ENCODE data around the gene TRERF1. TPM values are rescaled to one million over a fixed set of nuclear protein-coding genes. Genes with fewer than 3 reads are reported as not detected.

Gene TRERF1
- total RNA-seq, 2 donors from 2014 or later: 3.4 to 5.6 TPM

DNA sequence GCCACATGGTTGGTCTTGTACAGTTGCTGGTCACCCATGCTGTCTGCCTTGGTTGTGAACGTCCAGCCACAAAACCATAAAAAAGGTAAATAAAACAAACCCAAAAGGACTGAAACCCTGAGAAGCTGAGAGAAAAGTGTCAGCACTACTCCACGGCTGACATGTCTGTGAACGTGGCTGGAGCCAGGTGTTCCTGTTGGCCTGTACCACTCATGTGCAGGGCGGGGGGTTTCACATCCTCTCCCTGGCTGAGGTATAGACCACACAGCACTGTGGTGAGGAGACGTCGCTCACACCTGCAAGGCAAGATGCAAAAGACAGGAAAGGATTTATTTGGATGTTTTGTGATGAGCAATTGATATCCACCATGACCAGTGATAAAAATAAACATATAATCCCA is 182.2 kb downstream of the TRERF1 start:
- intact Hi-C loops (cut with DNase I): loop anchor here in 1 of 2 donors (10.0 kb wide), 1 partner anchor 265 kb away; no protein-coding TSS in a partner anchor
- peak; percentile 32 for DNase-seq (ENCODE audit: low spot score)

DNA sequence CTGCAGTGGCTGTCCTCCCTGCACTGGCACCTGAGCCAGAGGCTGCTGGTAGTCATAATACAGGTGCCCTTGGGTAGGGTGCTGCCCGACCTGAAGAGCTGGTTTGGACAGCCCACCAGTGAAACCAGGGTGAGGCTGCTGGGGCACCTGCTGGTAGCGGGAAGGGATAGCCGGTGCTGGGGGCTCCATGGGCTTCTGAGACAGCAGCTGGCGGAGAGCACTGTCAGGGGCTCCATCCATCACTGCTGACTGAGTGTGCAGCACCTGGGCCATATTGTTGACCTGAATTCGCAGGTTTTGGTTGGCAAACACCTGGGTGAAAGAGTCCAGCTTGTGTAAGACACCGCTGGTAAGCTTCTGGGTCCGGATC is 182.9 kb downstream of the TRERF1 start:
- intact Hi-C loops (cut with DNase I): loop anchor here in 1 of 2 donors (10.0 kb wide), 1 partner anchor 266 kb away; no protein-coding TSS in a partner anchor

DNA sequence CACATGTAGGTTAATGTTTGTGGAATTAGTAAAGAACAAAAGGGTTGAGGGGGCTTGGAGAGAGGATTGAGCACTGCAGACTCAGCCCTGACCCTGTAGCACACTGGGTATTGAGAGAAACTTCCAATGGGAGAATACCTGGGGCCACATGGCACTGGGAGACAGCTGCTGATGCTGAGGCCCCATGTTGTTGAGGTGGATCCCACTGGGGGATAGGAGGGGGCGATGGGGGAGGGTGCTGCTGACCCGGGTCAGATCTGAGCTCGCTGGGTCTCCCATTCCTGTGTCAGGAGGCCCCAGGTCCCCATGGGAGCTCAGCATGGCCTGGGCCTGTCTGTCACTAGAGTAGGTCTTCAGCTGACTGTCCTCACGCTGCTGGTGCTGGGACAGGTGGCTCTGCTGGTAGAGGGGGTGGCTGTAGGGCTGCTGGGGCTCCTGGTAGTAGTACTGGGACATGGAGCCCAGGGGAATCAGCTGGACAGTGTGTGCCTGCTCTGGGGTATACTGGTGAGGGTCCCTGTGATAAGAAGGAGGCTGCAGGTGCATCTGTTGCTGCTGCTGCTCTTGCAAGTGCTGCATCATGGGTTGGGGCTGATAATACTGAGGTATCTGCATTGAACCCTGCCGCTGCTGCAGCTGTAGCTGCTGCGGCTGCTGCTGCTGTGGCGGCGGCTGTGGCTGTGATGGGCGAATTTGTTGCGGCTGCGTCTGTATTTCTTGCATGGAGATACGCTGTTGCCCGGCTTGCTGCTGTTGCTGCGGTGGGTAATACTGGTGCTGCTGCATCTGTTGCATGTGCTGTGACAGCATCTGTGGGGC is 183.5 kb downstream of the TRERF1 start:
- intact Hi-C loops (cut with DNase I): loop anchor here in 1 of 2 donors (10.0 kb wide), 1 partner anchor 267 kb away; no protein-coding TSS in a partner anchor
- DNase-seq (ENCODE audit: low spot score): peak; percentile 65

More for the DNA sequence above, 182.9 kb downstream of the TRERF1 start:
- DNase-seq (ENCODE audit: low spot score): peak; percentile 57

DNA sequence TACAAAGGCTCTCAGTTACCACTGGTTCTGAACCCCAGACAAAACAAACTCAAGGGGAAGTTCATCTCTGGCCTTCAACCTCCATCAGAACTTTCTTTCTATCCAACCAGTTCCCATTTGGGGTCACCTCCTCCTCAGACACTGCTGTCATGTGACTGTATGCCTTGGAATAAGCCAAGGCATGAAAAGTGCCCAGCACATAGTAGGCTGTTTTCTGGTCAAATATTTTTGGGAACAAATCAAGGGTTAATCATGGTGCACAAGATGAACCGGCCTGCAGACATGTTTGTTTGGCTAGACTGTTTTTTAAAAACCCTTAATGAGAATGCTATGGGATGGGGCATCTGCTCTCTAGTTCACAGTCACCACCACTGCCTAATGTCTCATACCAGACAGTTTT is 185.2 kb downstream of the TRERF1 start:
- intact Hi-C loops (cut with DNase I): loop anchor here in 1 of 2 donors (10.0 kb wide), 1 partner anchor 268 kb away; no protein-coding TSS in a partner anchor
- DNase-seq (ENCODE audit: low spot score): no peak

DNA sequence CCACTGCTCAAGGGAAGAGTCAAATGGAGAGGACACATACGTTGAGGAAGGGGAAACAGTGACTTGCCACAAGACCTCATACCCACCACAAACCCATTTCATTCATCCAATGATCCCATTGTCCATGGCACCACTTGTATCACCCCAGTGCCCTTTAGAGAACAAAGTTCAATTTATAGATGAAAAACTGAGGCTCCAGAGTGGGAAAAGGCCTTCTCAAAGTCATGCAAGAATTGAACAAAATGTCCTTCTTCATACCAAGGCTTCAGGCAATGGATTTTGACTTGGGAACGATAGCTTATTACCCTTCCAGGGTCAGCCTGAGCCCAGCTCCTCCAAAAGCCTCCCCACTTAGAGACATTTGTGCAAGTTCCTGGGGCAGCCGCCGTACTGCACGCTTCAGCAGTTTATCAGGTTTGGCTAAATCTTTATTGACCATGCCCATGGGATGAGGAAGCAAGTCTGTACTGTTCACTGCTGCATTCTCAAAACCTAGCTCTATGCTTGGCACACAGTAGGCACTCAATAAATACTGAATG is 186.8 kb downstream of the TRERF1 start:
- intact Hi-C loops (cut with DNase I): loop anchor here in 1 of 2 donors (10.0 kb wide), 1 partner anchor 270 kb away; no protein-coding TSS in a partner anchor
- DNase-seq (ENCODE audit: low spot score): peak; percentile 9

DNA sequence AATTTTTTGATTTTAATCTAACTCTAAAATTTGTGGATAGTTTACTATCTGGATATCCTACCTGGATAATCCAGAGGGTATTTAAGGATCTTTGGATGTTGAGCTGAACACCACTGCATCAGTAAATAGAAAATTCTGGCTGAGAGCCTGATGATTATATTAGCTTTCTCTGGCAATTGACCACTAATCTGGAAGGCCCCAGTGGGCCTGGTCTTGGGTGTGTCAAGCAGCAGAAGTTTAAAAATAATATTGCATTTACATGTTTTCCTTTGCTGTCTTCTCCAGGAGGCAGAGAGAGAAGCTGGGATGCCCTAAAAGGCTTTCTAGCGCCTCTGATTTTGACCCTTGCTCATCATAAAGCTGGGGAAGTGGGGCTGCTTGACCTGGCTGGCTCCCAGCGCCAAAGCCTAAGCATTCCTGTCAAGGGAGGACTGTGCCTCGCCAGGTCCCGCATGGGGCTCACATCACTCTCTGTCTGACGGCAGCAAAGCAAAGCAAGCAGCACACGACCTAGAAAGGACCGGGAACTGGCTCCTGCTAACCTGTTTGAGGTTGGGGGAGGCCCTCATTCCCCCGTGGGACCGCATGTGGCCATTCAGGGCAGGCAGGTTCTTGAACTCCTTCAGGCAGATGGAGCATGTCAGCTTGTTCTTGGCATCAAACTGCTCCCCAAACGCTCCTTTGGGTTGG is 187.4 kb downstream of the TRERF1 start:
- intact Hi-C loops (cut with DNase I): loop anchor here in 1 of 2 donors (10.0 kb wide), 1 partner anchor 270 kb away; no protein-coding TSS in a partner anchor
- DNase-seq (ENCODE audit: low spot score): peak; percentile 58

DNA sequence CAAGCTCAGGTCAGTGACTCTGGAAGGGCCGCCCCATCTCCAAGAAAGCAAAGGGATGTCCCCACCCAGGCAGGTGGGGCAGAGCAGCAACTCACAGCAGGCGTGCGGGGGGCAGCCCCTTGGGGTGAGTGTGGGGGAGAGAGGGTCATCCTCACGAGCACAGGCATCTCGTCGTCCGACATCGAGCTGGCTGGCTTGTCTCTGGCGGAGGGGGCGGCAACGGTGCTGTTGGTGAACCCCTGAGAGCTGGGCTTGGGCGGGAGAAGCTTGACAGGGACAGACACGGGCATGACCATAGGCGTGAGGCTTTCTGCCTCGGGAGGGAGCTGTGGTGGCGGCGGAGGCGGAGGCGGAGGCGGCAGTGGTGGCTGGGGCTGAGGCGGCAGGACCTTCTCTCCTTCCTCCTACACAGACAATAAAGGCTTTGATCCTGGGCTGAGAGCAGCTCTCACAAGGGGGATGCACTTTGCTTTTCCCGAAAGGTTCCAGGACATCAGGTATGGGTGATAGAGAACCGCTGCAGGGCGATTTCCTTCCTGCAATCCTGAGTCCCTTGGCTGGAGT is 188.5 kb downstream of the TRERF1 start:
- peak; percentile 71 for DNase-seq (ENCODE audit: low spot score)
- intact Hi-C loops (cut with DNase I): loop anchor here in 1 of 2 donors (10.0 kb wide), 1 partner anchor 272 kb away; no protein-coding TSS in a partner anchor

DNA sequence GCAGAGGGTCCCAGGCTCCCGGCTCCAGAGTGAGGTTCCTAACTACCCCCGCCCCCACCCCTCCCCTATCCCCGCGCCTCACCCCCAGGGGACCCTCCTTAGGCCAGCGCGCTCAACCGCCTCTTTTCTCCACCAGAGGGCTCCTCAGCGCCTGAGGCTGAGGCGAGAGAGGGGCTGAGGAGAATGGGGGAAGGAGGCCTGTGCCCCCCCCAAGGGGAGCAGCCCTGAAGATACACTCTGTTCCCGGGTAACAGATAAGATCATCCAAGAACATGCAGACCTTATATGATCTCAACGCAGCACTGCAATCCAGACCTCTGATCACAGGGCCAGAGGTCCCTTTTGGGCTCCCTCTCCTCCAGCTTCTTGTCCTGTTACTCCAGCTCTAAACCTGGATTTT is 190.8 kb downstream of the TRERF1 start:
- DNase-seq (ENCODE audit: low spot score): peak; percentile 85
- intact Hi-C loops (cut with DNase I): loop anchor here in 1 of 2 donors (10.0 kb wide), 1 partner anchor 274 kb away; no protein-coding TSS in a partner anchor

DNA sequence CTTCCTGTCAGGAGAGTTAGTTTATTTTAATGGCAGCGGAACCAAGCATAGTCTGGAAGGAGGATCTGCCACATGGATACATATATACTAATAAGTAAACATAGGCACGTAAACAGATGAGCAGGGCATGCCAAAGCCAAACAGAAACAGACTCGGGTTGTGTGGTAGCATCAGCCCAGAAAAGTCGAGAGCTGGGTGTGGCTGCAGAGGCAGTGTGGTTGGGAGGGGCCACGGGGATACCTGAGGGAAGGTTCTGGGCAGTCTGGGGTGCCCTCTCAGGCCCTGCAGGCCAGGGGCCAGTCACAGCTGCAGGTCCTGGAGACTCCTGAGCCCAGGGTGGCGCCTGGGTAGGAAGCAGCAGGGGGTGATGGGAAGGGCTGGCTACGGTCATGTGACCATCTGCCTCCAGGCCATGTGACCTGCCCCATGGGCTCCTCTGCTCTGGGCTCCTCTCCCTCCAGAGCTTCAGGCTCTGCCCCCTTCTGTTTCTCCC is 191.3 kb downstream of the TRERF1 start:
- intact Hi-C loops (cut with DNase I): loop anchor here in 1 of 2 donors (10.0 kb wide), 1 partner anchor 274 kb away; no protein-coding TSS in a partner anchor
- DNase-seq (ENCODE audit: low spot score): peak; percentile 75

DNA sequence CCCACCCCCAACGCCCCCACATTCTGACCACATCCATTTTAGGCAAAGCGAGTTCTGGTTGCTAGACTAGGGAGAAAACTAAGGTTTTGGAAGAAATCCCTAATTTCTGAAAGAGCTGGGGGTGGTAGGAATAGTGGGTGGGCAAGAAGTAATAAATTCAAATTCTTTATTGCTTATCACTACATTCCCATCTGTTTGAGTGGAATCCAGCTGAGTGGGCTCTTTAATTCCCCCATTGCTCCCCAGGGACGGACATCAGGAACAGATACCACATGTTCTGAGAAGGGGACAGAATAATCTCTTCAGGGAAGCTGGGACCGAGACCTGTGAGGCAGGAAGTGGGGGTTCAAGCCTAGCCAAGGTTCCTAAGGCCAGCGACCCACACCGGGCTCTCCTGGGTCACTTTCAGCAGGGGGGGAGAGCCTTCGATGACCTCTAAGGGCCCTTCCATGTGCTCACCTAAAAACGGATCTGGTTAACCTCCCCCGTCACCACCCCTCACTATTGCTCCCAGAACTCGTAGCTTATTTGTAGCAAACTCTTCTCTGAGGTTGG is 191.8 kb downstream of the TRERF1 start:
- intact Hi-C loops (cut with DNase I): loop anchor here in 1 of 2 donors (10.0 kb wide), 1 partner anchor 275 kb away; no protein-coding TSS in a partner anchor
- DNase-seq (ENCODE audit: low spot score): peak; percentile 71

DNA sequence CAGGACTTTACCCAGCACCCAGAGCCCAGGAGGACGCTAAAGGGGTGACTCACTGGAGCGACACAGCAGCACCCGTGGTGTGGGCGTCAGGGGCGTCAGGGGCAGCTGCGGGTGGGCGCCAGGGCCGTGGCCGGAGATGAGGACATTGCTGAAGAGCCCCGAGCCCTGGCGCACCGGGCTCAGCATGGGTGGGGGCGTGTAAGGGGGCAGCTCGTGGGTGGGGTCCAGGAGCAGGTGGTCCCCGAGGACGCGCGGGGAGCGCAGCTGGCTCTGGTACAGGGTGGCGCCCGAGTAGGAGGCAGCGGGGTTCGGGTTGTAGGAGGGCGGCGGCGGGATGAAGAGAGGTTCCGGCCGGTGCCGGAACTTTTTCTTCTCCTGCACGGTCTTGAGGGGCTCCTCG is 192.4 kb downstream of the TRERF1 start:
- DNase-seq (ENCODE audit: low spot score): peak; percentile 76
- intact Hi-C loops (cut with DNase I): no loop called here

DNA sequence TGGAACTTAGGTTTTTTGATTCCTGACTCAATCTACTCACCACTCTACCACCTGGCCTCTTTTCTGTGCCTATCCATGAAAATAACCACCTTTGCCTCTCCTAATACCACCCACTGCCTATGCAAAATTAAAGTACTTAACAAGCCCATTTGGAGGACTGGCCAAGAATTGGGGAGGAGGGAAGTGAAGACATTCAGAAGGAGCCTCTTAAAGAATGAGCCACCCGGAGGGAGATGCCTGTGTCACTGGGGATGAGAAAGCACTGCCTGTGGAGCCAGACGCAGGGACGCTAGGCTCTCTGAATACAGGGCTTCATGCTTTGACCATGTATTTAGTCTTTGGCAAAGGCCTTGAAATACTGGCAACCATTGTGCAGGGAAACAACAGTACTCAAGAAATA is 194.1 kb downstream of the TRERF1 start:
- intact Hi-C loops (cut with DNase I): no loop called here
- DNase-seq (ENCODE audit: low spot score): peak; percentile 37

DNA sequence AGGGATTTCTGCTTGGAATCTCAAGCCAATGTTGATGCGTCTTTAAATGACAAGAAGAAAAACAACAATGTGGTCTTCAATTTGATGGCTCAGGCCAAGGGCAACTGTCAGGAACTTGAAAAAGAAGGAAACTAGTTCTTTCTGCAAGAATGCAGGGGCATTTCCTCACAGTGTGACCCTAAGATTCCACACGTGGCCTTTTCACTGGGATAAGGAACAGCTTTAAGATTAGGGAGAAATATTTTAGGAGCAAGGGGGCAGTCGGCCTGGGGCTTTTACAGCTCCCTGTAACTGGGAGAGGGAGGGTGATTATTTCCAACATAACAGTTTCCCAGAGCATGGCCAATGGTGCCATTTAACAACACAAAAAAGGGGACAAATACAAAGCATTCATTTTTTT is 194.7 kb downstream of the TRERF1 start:
- intact Hi-C loops (cut with DNase I): no loop called here
- no peak for DNase-seq (ENCODE audit: low spot score)

DNA sequence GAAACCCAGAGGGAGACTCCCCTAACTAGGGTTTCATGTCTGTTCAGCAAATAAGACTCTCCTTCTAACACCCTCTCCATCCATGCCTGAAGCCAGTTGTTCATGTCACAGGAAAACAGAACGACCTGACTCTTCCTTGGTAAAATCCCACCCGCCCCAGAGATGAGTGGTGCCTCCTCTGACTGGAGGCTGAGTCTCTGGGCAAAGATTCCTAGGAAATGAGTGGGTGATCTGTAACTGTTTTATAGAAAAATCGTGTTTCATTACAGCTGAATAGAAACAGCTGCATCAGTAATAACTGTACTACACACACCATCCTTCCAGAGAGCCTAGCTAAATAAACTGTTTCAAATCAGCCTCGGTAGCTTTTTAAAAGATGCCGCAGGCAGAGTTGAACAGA is 196.7 kb downstream of the TRERF1 start:
- intact Hi-C loops (cut with DNase I): no loop called here
- DNase-seq (ENCODE audit: low spot score): no peak

DNA sequence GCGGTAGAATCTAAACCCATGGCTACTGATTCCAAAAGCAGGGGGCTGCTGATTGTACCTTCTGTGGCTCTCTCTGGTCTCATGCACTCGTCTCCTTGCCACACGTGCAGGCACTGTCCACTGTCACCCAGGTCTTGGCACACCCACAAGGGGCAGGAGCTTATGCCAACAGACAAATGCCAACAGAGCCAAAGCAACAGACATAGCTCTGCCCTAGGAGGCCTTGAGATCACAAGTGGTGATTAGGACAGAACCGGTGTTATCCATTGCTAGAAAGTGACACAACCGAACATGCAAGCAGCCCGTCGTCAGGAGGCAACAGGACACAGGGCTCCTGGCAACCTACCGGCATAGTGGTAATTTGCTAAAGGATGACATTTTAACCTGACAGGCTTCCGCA is 197.2 kb downstream of the TRERF1 start:
- intact Hi-C loops (cut with DNase I): no loop called here
- no peak for DNase-seq (ENCODE audit: low spot score)

DNA sequence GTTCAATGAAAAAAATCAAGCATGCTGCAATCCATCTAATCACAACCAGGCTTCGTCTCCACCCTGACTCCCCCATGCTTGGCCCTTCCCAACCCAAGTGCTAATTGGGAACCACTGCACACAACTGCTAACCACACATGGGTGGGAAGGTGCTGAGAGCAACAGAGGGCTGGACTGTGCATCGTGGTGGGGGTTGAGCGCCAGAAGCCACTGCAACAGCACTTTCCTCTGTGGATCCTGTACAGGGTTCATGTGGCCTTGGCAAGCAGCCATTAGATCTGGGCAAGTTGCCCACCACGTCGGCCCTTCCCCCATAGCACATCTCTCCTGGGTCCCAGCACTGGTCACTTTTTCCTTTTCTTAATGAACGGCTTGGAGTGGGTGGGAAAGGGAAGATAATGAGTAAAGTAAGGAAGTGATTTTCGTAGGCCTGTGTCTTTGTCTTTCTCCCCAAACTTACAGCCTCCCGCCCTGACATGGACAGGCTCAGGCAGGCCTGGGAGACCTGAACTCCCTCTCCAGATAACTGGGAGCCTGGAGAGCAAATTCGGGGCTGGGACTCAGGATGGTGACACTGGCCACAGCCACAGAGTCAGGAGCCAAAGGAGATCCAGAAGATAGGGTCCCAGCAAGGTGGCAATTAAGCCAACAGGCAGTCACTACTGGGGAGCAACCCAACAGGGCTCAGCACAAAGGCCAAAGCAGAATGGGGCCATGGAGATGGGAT is 199.7 kb downstream of the TRERF1 start:
- intact Hi-C loops (cut with DNase I): no loop called here
- peak; percentile 91 for DNase-seq (ENCODE audit: low spot score)

DNA sequence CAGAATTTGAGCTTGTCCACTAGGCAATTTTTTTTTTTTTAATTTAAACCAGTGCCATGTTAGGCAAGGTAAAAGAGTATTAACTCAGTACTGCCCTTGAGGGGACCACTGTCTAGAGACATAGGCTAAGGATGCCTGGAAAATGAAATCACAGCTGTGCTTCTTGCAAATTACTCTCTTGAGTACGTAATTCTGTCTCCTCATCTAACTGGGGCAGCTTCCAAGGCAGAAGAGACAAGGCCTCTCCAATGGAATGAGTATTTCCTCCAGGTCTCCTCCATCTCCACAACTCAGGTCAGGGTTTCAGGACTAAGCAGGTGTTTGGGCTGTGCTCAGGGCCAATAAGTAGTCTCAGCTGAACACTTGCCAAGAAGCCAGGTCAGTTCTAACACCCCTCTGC is 200.2 kb downstream of the TRERF1 start:
- intact Hi-C loops (cut with DNase I): no loop called here
- DNase-seq (ENCODE audit: low spot score): no peak

DNA sequence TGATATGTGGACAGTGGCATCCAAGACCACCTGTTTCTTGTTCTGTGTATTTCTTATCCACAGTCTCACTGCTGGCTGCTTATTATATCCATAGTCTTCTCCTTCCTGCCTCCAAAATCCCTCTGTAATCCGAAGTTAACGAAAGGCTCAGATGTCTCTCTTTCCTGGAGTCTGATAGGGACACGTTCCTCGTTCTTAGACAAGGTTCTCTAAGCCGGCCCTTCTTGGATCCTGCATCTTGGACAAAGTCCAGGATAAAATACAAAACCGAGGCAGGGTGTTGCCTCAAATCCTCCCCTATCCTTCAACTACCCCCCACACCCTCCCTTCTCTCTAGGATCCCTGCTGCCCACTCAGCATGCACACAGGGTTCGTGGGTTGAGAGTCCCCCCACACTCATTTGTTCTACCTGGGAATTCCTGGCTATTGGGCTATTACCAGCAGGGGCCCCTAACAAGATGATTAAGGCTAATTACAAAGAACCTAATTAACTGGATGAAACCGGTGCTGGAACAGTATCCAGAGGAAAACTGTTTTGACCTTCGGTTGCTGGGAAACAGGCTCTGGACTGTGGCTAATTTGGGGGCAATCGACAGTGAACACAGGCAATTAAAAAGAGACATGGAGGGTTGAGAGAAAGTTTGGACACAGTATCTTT is 201.3 kb downstream of the TRERF1 start:
- DNase-seq (ENCODE audit: low spot score): no peak
- intact Hi-C loops (cut with DNase I): no loop called here

Measured in posterior vena cava (tissue), 2 donors.